HepG2 (cell line): ENCODE results near the gene BHLHE41. TPM values are rescaled to one million over a fixed set of nuclear protein-coding genes. Genes with fewer than 3 reads are reported as not detected.

Experiments used
- ATAC-seq: fragments of 200-7000 bp; cut with Tn5 transposase; 3 replicates; pipeline ENCODE4 v1.9.1; 2020; ENCODE audit warnings: mild to moderate bottlenecking, moderate library complexity
- BruUV-seq: library from RNA; stranded (reverse); fragments of 400-500 nt; replicated peaks from 2 replicates; lab custom pipeline; 2021; lab: Mats Ljungman, UMichigan
- CTCF ChIA-PET: fragments of 300-600 bp; formaldehyde crosslinking; extraction: SDS; loops from one replicate; lab custom pipeline; 2021; ENCODE audit warnings: low total read pairs, inconsistent platforms, low intra/inter-chr PET ratio; lab: Yijun Ruan, JAX
- POLR2A ChIA-PET: fragments of 350-600 bp; sonication (Branson Sonifier 250); formaldehyde crosslinking; loops from one replicate; lab custom pipeline; 2020; ENCODE audit warnings: antibody characterized with exemption, inconsistent platforms; lab: Yijun Ruan, JAX
- DNase-seq: peaks from one replicate; pipeline ENCODE4 v3.0.0-alpha.2; 2015; ENCODE audit warnings: low spot score
- FAIRE-seq: peaks from 3 replicates; lab custom pipeline; 2011; peaks lifted over from hg19 to GRCh38; lab: Jason Lieb, UNC
- H2AFZ ChIP-seq: one replicate; pipeline ENCODE4 v1.6.1; 2011; ENCODE audit warnings: low read length, inconsistent platforms
- H3K27ac ChIP-seq: fragments of 300-600 bp; 3 replicates; pipeline ENCODE4 v1.8.0; 2011; ENCODE audit warnings: mixed run types, mild to moderate bottlenecking, mixed read lengths, low read length, inconsistent platforms; ENCODE audit not compliant: insufficient read depth; ENCODE audit errors: extremely low read length
- H3K27me3 ChIP-seq, 2 experiments: fragments of 200-600 bp in 1 of 2; 2 replicates in 1 of 2; 3 replicates in 1 of 2; pipeline versions ENCODE4 v1.6.0 to v1.8.0; 2011; ENCODE audit warnings: low read length in 2 of 2, mild to moderate bottlenecking in 2 of 2, moderate library complexity in 2 of 2, inconsistent platforms in 1 of 2; ENCODE audit not compliant: insufficient read depth in 2 of 2, control insufficient read depth in 1 of 2
- H3K36me3 ChIP-seq, 2 experiments: fragments of 200-600 bp in 1 of 2; replicated peaks in 1 of 2; 2 replicates in 1 of 2; 3 replicates in 1 of 2; pipeline versions ENCODE4 v1.5.1 to v1.8.0; 2011; ENCODE audit warnings: low read length in 2 of 2, inconsistent platforms in 1 of 2; ENCODE audit not compliant: insufficient read depth in 2 of 2, control insufficient read depth in 1 of 2
- H3K4me1 ChIP-seq: 2 replicates; pipeline ENCODE4 v1.5.1; 2012; ENCODE audit warnings: low read length, inconsistent platforms; ENCODE audit not compliant: insufficient read depth
- H3K4me2 ChIP-seq: 2 replicates; pipeline ENCODE4 v1.6.0; 2011; ENCODE audit warnings: low read depth, low read length, inconsistent platforms
- H3K4me3 ChIP-seq, 3 experiments: fragments of 200-600 bp in 1 of 3; sonication (generic), shearing (Covaris generic) in 1 of 3; replicated peaks in 1 of 3; 2 replicates each; pipeline ENCODE4 v1.5.1; 2011 to 2016; ENCODE audit warnings: low read length in 3 of 3, inconsistent platforms in 2 of 3, low read depth in 2 of 3, mild to moderate bottlenecking in 2 of 3, control low read depth in 1 of 3, mixed read lengths in 1 of 3; ENCODE audit not compliant: insufficient read depth in 1 of 3
- H3K79me2 ChIP-seq: one replicate; pipeline ENCODE4 v1.6.1; 2011; ENCODE audit warnings: low read length, inconsistent platforms; ENCODE audit not compliant: insufficient read depth
- H3K9ac ChIP-seq: 2 replicates; pipeline ENCODE4 v1.6.0; 2011; ENCODE audit warnings: mild to moderate bottlenecking, low read depth, low read length, inconsistent platforms; ENCODE audit not compliant: insufficient read depth
- H3K9me3 ChIP-seq: 2 replicates; pipeline ENCODE4 v1.5.1; 2012; ENCODE audit warnings: mild to moderate bottlenecking, low read length
- H4K20me1 ChIP-seq: 2 replicates; pipeline ENCODE4 v1.6.0; 2011; ENCODE audit warnings: inconsistent platforms, mild to moderate bottlenecking, low read length, moderate library complexity; ENCODE audit not compliant: insufficient read depth
- ATF1 ChIP-seq: IDR thresholded peaks from 2 replicates; pipeline ENCODE4 v1.6.1; 2016; ENCODE audit warnings: mild to moderate bottlenecking, control low read depth
- HOXA9 ChIP-seq: sonication (generic); formaldehyde crosslinking; IDR thresholded peaks from 2 replicates; pipeline ENCODE4 v1.8.1; 2022; ENCODE audit warnings: missing genetic modification reagents, mild to moderate bottlenecking, moderate library complexity, borderline replicate concordance
- IKZF4 ChIP-seq: sonication (generic); formaldehyde crosslinking; IDR thresholded peaks from 2 replicates; pipeline ENCODE4 v1.5.1; 2020; ENCODE audit warnings: borderline replicate concordance, mild to moderate bottlenecking, low read depth, missing genetic modification reagents; ENCODE audit errors: not compliant biosample characterization
- NPAS2 ChIP-seq: sonication (generic); formaldehyde crosslinking; IDR thresholded peaks from 2 replicates; pipeline ENCODE4 v1.8.0; 2022; ENCODE audit warnings: mild to moderate bottlenecking, missing genetic modification reagents, borderline replicate concordance
- ZNF329 ChIP-seq: sonication (generic); formaldehyde crosslinking; IDR thresholded peaks from 2 replicates; pipeline ENCODE4 v1.9.0; 2021; ENCODE audit warnings: low read depth, mild to moderate bottlenecking, missing genetic modification reagents
- ZNF674 ChIP-seq: sonication (generic); formaldehyde crosslinking; IDR thresholded peaks from 2 replicates; pipeline ENCODE4 v1.5.0; 2020; ENCODE audit warnings: low read depth, mild to moderate bottlenecking, missing genetic modification reagents
- WGBS: methylation state at CpG from one replicate; pipeline ENCODE4 v1.1.6; 2017; ENCODE audit warnings: low lambda C conversion rate; 5-methylcytosine and 5-hydroxymethylcytosine counted together
- in situ Hi-C: cut with HindIII; loops from 2 replicates; pipeline ENCODE4 v1.10.0; 2017; ENCODE audit warnings: low pct_unique_long_range_greater_than_20kb; ENCODE audit not compliant: extremely low pct_ligation_motif_present
- intact Hi-C: fragments of 100-400 bp; cut with micrococcal nuclease; formaldehyde crosslinking; loops from one replicate; pipeline ENCODE4 v1.10.0; 2022; ENCODE audit not compliant: unreplicated experiment
- polyA plus RNA-seq, 8 experiments: library from polyadenylated mRNA; depleted of rRNA in 3 of 8; stranded (reverse) in 7 of 8; unstranded in 1 of 8; fragments of >200 nt; fragmentation: Illumina TruSeq in 4 of 8; extraction: Trizol in 4 of 8; gene quantifications; 2 replicates each; pipeline versions ENCODE4 v1.2.1 to v1.2.3, GENCODE V29; 2011 to 2016; ENCODE audit warnings: low read depth in 4 of 8, missing spikeins in 1 of 8, mixed read lengths in 1 of 8; ENCODE audit not compliant: insufficient read depth in 1 of 8
- total RNA-seq, 5 experiments: library from RNA; depleted of rRNA; stranded (reverse); fragments of >200 nt; fragmentation: Illumina TruSeq; extraction: Trizol; gene quantifications; 2 replicates each; pipeline ENCODE4 v1.2.3, GENCODE V29; 2016; ENCODE audit warnings: low read depth in 1 of 5
- TF ChIP-seq, protein P1 (sequence below): IDR thresholded peaks from 2 replicates; pipeline ENCODE4 v1.6.1; 2016; ENCODE audit warnings: missing genetic modification reagents, missing compliant biosample characterization
- TF ChIP-seq, protein P2 (sequence below): sonication (generic); formaldehyde crosslinking; IDR thresholded peaks from 2 replicates; pipeline ENCODE4 v1.4.0; 2020; ENCODE audit warnings: missing genetic modification reagents, borderline replicate concordance
- TF ChIP-seq, protein P3 (sequence below): sonication (generic); formaldehyde crosslinking; conservative IDR thresholded peaks from 2 replicates; pipeline ENCODE4 v1.4.0; 2020; ENCODE audit warnings: mild to moderate bottlenecking, missing genetic modification reagents, moderate library complexity

BHLHE41 gene
- total and polyA plus RNA-seq, 2 of the 13 experiments (the other 11 are each of a cell fraction or from before 2014, with no cell fraction given) = 0.03 TPM; not detected in 1

DNA sequence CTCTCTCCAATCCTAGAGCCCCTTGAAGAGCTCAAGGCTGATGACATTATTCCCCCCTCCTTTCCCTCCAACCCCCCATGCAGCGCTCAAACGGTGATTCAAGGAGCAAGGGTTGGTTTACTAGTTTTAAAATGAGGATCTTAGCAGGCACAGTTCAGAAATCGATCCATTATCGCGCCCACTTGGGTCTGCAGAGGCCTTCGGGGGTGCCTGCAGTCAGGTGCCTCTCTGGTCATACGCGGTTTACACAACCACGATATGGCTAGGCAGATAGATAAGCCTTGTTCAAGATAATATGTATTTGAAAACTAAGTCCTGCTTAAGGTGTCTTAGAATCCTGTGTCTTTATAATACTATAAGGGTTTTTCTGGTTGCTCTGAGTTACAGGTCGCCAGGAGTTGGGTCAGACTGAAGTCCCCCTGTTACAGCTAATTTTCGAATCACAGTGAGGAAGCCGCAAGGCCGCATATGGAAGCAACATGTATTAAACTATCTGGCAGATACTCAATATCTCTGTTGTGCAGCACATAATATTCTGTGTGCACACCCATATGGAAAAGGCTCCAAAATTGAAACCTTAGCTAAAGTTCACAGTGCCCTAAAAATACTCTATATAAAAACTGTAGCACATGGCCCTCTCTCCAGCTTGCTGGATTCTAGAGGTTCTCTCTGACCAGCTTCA is 10.0 kb downstream of the BHLHE41 start:
- Histone ChIP-seq H3K4me3 (peak overlapping the region in 2 of 3 experiments; percentile 1 to 66; a peak in 2 of 6 replicates), H3K9me3 (no peaks in the 10 kb centered on the region), H3K4me1 (peaks cover 18% of the 10 kb centered on the region), H3K27ac (no peak overlapping the region), H4K20me1 (no peaks in the 10 kb centered on the region), H3K27me3 (peaks cover 1 to 8% of the 10 kb centered on the region in 2 experiments; a peak in 1 of 5 replicates), H2AFZ (no peak overlapping the region), H3K4me2 (peak overlapping the region; percentile 74), H3K9ac (peak overlapping the region; percentile 23; the same call in 1 of the 2 replicates), H3K36me3 (no peaks in the 10 kb centered on the region), H3K79me2 (no peaks in the 10 kb centered on the region)
- ATAC-seq = peak; percentile 15; the same call in 2 of the 3 replicates
- DNase-seq = no peak
- WGBS = 24% methylated on average over 9 of the region's 13 CpGs
- no TSS peak for BruUV-seq
- intact Hi-C loops = no loop called here
- in situ Hi-C loops = no loop called here
- CTCF ChIA-PET = no interaction called here
- POLR2A ChIA-PET = no interaction called here
- no peak for FAIRE-seq
- no peak for TF ChIP-seq NPAS2 (CRISPR knock-in tag)
- TF ChIP-seq, protein P1, sequence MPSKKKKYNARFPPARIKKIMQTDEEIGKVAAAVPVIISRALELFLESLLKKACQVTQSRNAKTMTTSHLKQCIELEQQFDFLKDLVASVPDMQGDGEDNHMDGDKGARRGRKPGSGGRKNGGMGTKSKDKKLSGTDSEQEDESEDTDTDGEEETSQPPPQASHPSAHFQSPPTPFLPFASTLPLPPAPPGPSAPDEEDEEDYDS (CRISPR knock-in tag) = no peak
- no peak for TF ChIP-seq ZNF674 (CRISPR knock-in tag)
- no peak for TF ChIP-seq ZNF329
- TF ChIP-seq HOXA9 (CRISPR knock-in tag) = peak; percentile 6; the same call in 1 of the 2 replicates
- TF ChIP-seq, protein P2, sequence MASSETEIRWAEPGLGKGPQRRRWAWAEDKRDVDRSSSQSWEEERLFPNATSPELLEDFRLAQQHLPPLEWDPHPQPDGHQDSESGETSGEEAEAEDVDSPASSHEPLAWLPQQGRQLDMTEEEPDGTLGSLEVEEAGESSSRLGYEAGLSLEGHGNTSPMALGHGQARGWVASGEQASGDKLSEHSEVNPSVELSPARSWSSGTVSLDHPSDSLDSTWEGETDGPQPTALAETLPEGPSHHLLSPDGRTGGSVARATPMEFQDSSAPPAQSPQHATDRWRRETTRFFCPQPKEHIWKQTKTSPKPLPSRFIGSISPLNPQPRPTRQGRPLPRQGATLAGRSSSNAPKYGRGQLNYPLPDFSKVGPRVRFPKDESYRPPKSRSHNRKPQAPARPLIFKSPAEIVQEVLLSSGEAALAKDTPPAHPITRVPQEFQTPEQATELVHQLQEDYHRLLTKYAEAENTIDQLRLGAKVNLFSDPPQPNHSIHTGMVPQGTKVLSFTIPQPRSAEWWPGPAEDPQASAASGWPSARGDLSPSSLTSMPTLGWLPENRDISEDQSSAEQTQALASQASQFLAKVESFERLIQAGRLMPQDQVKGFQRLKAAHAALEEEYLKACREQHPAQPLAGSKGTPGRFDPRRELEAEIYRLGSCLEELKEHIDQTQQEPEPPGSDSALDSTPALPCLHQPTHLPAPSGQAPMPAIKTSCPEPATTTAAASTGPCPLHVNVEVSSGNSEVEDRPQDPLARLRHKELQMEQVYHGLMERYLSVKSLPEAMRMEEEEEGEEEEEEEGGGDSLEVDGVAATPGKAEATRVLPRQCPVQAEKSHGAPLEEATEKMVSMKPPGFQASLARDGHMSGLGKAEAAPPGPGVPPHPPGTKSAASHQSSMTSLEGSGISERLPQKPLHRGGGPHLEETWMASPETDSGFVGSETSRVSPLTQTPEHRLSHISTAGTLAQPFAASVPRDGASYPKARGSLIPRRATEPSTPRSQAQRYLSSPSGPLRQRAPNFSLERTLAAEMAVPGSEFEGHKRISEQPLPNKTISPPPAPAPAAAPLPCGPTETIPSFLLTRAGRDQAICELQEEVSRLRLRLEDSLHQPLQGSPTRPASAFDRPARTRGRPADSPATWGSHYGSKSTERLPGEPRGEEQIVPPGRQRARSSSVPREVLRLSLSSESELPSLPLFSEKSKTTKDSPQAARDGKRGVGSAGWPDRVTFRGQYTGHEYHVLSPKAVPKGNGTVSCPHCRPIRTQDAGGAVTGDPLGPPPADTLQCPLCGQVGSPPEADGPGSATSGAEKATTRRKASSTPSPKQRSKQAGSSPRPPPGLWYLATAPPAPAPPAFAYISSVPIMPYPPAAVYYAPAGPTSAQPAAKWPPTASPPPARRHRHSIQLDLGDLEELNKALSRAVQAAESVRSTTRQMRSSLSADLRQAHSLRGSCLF (CRISPR knock-in tag) = no peak
- TF ChIP-seq, protein P3, sequence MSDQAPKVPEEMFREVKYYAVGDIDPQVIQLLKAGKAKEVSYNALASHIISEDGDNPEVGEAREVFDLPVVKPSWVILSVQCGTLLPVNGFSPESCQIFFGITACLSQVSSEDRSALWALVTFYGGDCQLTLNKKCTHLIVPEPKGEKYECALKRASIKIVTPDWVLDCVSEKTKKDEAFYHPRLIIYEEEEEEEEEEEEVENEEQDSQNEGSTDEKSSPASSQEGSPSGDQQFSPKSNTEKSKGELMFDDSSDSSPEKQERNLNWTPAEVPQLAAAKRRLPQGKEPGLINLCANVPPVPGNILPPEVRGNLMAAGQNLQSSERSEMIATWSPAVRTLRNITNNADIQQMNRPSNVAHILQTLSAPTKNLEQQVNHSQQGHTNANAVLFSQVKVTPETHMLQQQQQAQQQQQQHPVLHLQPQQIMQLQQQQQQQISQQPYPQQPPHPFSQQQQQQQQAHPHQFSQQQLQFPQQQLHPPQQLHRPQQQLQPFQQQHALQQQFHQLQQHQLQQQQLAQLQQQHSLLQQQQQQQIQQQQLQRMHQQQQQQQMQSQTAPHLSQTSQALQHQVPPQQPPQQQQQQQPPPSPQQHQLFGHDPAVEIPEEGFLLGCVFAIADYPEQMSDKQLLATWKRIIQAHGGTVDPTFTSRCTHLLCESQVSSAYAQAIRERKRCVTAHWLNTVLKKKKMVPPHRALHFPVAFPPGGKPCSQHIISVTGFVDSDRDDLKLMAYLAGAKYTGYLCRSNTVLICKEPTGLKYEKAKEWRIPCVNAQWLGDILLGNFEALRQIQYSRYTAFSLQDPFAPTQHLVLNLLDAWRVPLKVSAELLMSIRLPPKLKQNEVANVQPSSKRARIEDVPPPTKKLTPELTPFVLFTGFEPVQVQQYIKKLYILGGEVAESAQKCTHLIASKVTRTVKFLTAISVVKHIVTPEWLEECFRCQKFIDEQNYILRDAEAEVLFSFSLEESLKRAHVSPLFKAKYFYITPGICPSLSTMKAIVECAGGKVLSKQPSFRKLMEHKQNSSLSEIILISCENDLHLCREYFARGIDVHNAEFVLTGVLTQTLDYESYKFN (CRISPR knock-in tag) = 0 out of 2 replicates have a peak, but pooled peaks have one; percentile 4
- no peak for TF ChIP-seq ATF1 (CRISPR knock-in tag)
- TF ChIP-seq IKZF4 (CRISPR knock-in tag) = no peak
